Measurements from ENCODE around the gene LYAR.

- TF ChIP-seq, protein P1, sequence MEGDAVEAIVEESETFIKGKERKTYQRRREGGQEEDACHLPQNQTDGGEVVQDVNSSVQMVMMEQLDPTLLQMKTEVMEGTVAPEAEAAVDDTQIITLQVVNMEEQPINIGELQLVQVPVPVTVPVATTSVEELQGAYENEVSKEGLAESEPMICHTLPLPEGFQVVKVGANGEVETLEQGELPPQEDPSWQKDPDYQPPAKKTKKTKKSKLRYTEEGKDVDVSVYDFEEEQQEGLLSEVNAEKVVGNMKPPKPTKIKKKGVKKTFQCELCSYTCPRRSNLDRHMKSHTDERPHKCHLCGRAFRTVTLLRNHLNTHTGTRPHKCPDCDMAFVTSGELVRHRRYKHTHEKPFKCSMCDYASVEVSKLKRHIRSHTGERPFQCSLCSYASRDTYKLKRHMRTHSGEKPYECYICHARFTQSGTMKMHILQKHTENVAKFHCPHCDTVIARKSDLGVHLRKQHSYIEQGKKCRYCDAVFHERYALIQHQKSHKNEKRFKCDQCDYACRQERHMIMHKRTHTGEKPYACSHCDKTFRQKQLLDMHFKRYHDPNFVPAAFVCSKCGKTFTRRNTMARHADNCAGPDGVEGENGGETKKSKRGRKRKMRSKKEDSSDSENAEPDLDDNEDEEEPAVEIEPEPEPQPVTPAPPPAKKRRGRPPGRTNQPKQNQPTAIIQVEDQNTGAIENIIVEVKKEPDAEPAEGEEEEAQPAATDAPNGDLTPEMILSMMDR (IDR thresholded peaks at IDR 0.05 in 2 of 3, conservative IDR thresholded peaks at IDR 0.05 in 1 of 3; ENCODE audit: control insufficient read depth in 2 of 3, extremely low read depth in 1 of 3, insufficient read depth in 1 of 3, low read depth in 3 of 3, low read length in 3 of 3): no peak
- no peak for TF ChIP-seq POLR2AphosphoS2 (IDR thresholded peaks at IDR 0.05; ENCODE audit: low read depth, low read length)
- TF ChIP-seq FOXM1 (IDR thresholded peaks at IDR 0.05; ENCODE audit: low read depth, low read length): no peak
- no peak for TF ChIP-seq EZH2 (IDR thresholded peaks at IDR 0.05; ENCODE audit: borderline replicate concordance, control insufficient read depth, low read depth, low read length)
- no peak for TF ChIP-seq SIX5 (IDR thresholded peaks at IDR 0.05; ENCODE audit: low read depth, low read length, severe bottlenecking)
- no peak for TF ChIP-seq POLR2A (IDR thresholded peaks at IDR 0.05; ENCODE audit: low read depth, low read length)
Measured at GRCh38 chr4:4325321-4325720, 35.4 kb upstream of the LYAR start.
